ENCODE results near the gene RAB8A.

The RAB8A gene

DNA sequence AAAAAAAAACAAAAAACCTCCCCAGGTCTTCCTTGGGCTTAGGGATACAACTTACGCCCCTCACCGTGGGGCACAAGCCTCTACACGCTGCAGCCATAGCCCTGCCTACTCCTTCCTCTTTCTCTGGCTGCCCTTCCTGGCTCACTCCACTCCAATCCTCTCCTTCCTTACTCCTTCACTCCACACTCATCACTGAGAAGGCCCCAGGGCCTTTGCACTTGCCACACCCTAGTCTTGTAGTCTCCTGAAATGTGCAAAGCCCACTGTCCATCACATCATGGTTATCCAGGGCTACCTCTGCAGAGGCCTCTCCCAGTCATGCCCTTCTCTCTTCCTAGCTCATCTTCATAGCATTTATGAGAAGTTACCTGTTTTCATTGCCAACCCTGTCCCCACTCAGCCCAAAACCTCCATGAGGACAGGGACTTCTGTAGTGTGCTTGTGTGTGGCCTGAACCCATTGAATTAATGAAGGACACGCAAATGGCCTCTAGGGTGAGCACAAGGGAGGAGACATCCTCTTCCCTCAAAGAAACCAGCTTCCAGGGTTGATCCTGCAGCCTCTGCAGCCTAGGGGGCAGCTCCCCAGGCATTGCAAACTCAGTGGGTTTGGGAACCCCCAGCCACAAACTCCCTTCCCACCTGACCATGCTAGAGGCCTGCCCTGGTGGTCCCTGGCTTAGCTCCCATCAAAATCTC, 23.9 kb downstream of the RAB8A start:
- Histone ChIP-seq H3K4me1 (ENCODE audit: control insufficient read depth, low read depth, low read length) (no peaks in the 10 kb centered on the region), H3K9ac (ENCODE audit: low read length) (no peak overlapping the region), H3K79me1 (ENCODE audit: low read length) (no peaks in the 10 kb centered on the region), H2BK15ac (replicated peaks; ENCODE audit: low read depth) (no peak overlapping the region), H3K27me3 (ENCODE audit: insufficient read depth, low read length, poor library complexity) (no peaks in the 10 kb centered on the region), H2BK5ac (ENCODE audit: low read length) (no peak overlapping the region), H3K27ac (ENCODE audit: low read depth, low read length) (no peak overlapping the region), H4K5ac (ENCODE audit: low read length) (no peak overlapping the region), H3K4me3 (ENCODE audit: low read length) (no peak overlapping the region), H3K23ac (ENCODE audit: low read length) (no peak overlapping the region), H3K4ac (ENCODE audit: low read depth, low read length) (no peak overlapping the region), H2BK120ac (ENCODE audit: low read depth, low read length) (no peak overlapping the region), H3K4me2 (ENCODE audit: low read length) (no peak overlapping the region), H4K8ac (ENCODE audit: low read depth, low read length) (no peak overlapping the region), H3K56ac (ENCODE audit: low read length) (no peak overlapping the region), H3K79me2 (ENCODE audit: control insufficient read depth, insufficient read depth, low read length) (no peaks in the 10 kb centered on the region), H3K18ac (ENCODE audit: low read length) (no peak overlapping the region), H3K36me3 (ENCODE audit: control insufficient read depth, insufficient read depth, low read length) (peaks cover 14% of the 10 kb centered on the region), H2AK5ac (ENCODE audit: low read length) (no peak overlapping the region)
- no peak for DNase-seq
- no CpG with 5 or more reads among the region's 4 CpGs for WGBS (ENCODE audit: extremely low coverage, insufficient coverage, low lambda C conversion rate)

DNA sequence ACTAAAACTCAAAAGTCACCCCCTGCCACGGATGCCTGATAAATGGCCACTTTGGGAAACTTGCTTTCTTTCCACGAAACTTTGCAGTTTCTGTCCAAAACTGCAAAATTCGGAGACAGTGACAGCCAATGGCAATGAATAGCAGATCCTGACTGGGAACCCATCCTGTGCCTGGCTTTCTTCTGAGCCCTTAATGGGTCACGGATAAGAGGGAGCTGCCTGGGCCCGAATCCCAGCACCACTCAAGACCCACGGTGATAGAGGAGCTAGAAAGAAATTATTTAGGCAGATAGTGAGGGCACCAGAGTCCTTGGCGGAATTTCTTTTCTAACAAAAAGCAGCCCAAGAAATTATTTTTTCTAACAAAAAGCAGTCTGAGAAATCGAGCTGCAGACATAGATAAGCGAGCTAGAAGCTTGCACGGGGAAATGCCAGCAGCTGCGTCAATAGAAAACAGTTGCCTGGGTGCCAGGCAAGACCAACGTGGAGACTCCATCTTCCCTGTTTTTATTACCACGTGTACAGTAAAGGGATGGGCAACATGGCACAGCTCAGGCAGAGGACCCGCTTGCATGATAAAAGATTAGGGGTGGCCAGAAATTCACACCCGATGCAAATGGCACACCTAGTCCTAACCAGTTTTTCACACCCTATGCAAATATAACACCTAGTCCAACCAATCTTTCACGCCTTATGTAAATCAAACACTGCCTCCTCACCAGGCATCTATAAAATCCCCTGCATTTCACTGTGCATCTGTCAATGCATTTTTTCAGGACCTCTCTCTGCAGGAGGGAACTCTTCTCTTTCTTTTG, 24.7 kb downstream of the RAB8A start:
- no peak overlapping the region for H3K27ac ChIP-seq (ENCODE audit: low read depth, low read length)
- H3K4me3 ChIP-seq (ENCODE audit: low read length) = no peak overlapping the region
- H4K5ac ChIP-seq (ENCODE audit: low read length) = no peak overlapping the region
- WGBS (ENCODE audit: extremely low coverage, insufficient coverage, low lambda C conversion rate) = no CpG with 5 or more reads among the region's 16 CpGs
- no peaks in the 10 kb centered on the region for H3K4me1 ChIP-seq (ENCODE audit: control insufficient read depth, low read depth, low read length)
- no peak overlapping the region for H2BK15ac ChIP-seq (replicated peaks; ENCODE audit: low read depth)
- no peak overlapping the region for H3K56ac ChIP-seq (ENCODE audit: low read length)
- no peaks in the 10 kb centered on the region for H3K79me2 ChIP-seq (ENCODE audit: control insufficient read depth, insufficient read depth, low read length)
- DNase-seq = peak; percentile 35
- H3K4ac ChIP-seq (ENCODE audit: low read depth, low read length) = no peak overlapping the region
- no peak overlapping the region for H4K8ac ChIP-seq (ENCODE audit: low read depth, low read length)
- H2BK120ac ChIP-seq (ENCODE audit: low read depth, low read length) = no peak overlapping the region
- H2BK5ac ChIP-seq (ENCODE audit: low read length) = no peak overlapping the region
- no peaks in the 10 kb centered on the region for H3K27me3 ChIP-seq (ENCODE audit: insufficient read depth, low read length, poor library complexity)
- no peak overlapping the region for H3K4me2 ChIP-seq (ENCODE audit: low read length)
- H3K18ac ChIP-seq (ENCODE audit: low read length) = no peak overlapping the region
- no peak overlapping the region for H3K23ac ChIP-seq (ENCODE audit: low read length)
- peaks cover 14% of the 10 kb centered on the region for H3K36me3 ChIP-seq (ENCODE audit: control insufficient read depth, insufficient read depth, low read length)
- no peaks in the 10 kb centered on the region for H3K79me1 ChIP-seq (ENCODE audit: low read length)
- H2AK5ac ChIP-seq (ENCODE audit: low read length) = no peak overlapping the region
- no peak overlapping the region for H3K9ac ChIP-seq (ENCODE audit: low read length)

DNA sequence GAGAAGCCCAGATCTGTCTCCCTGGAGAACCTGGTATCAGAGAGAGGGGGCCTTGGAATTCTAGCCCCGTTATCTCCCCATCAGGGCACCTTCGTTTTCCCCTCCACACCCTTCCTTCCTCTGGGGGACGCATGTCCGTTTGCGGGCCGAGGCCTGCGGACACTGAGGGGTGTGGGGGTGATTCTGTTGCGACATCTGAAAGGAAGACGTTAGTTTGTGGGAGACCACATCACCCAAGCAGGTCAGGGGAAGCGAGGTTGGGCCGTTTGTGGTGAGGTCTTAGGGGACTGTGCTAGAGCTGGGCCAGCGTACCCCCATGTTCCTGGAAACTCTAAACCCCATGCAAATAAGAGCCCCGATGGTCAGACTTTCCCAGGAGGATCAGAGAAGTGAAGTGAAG, 28.1 kb downstream of the RAB8A start:
- H2BK15ac ChIP-seq (replicated peaks; ENCODE audit: low read depth) = no peak overlapping the region
- H2BK120ac ChIP-seq (ENCODE audit: low read depth, low read length) = no peak overlapping the region
- H3K27ac ChIP-seq (ENCODE audit: low read depth, low read length) = no peak overlapping the region
- H3K4ac ChIP-seq (ENCODE audit: low read depth, low read length) = no peak overlapping the region
- no peak overlapping the region for H4K8ac ChIP-seq (ENCODE audit: low read depth, low read length)
- H3K27me3 ChIP-seq (ENCODE audit: insufficient read depth, low read length, poor library complexity) = no peaks in the 10 kb centered on the region
- H2BK5ac ChIP-seq (ENCODE audit: low read length) = no peak overlapping the region
- no peak overlapping the region for H3K4me2 ChIP-seq (ENCODE audit: low read length)
- H3K36me3 ChIP-seq (ENCODE audit: control insufficient read depth, insufficient read depth, low read length) = no peaks in the 10 kb centered on the region
- no peak overlapping the region for H2AK5ac ChIP-seq (ENCODE audit: low read length)
- H3K56ac ChIP-seq (ENCODE audit: low read length) = no peak overlapping the region
- no peaks in the 10 kb centered on the region for H3K79me2 ChIP-seq (ENCODE audit: control insufficient read depth, insufficient read depth, low read length)
- H3K4me3 ChIP-seq (ENCODE audit: low read length) = no peak overlapping the region
- H3K18ac ChIP-seq (ENCODE audit: low read length) = no peak overlapping the region
- DNase-seq = no peak
- H4K5ac ChIP-seq (ENCODE audit: low read length) = no peak overlapping the region
- no CpG with 5 or more reads among the region's 13 CpGs for WGBS (ENCODE audit: extremely low coverage, insufficient coverage, low lambda C conversion rate)
- no peak overlapping the region for H3K23ac ChIP-seq (ENCODE audit: low read length)
- no peaks in the 10 kb centered on the region for H3K79me1 ChIP-seq (ENCODE audit: low read length)
- H3K9ac ChIP-seq (ENCODE audit: low read length) = no peak overlapping the region
- H3K4me1 ChIP-seq (ENCODE audit: control insufficient read depth, low read depth, low read length) = no peaks in the 10 kb centered on the region

DNA sequence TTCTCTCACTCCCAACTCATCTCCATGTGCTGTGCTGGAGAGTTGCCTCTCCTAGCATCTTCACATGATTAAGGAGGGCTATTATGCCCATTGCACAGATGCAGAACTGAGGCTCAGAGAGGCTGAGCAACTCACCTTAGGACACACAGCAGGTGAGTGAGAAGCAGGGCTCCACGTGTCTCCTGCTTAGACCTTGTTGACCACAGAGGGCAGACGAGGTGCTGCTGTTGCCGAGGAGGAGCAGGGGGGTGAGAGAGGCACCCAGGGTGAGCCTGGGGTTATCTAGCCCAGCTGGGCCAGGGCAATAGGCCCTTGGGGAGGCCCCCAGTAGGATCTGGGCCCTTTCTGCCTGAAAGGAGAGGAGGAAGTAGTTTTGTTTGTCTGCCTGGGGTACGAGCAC, 29.4 kb downstream of the RAB8A start:
- H3K79me2 ChIP-seq (ENCODE audit: control insufficient read depth, insufficient read depth, low read length) = no peaks in the 10 kb centered on the region
- no peak overlapping the region for H4K5ac ChIP-seq (ENCODE audit: low read length)
- H2BK5ac ChIP-seq (ENCODE audit: low read length) = no peak overlapping the region
- no peak overlapping the region for H3K4me2 ChIP-seq (ENCODE audit: low read length)
- no peaks in the 10 kb centered on the region for H3K4me1 ChIP-seq (ENCODE audit: control insufficient read depth, low read depth, low read length)
- H3K4ac ChIP-seq (ENCODE audit: low read depth, low read length) = no peak overlapping the region
- no peak overlapping the region for H3K4me3 ChIP-seq (ENCODE audit: low read length)
- no CpG with 5 or more reads among the region's 4 CpGs for WGBS (ENCODE audit: extremely low coverage, insufficient coverage, low lambda C conversion rate)
- H3K36me3 ChIP-seq (ENCODE audit: control insufficient read depth, insufficient read depth, low read length) = no peaks in the 10 kb centered on the region
- H3K27ac ChIP-seq (ENCODE audit: low read depth, low read length) = no peak overlapping the region
- no peak for DNase-seq
- no peak overlapping the region for H2BK120ac ChIP-seq (ENCODE audit: low read depth, low read length)
- no peak overlapping the region for H3K23ac ChIP-seq (ENCODE audit: low read length)
- no peak overlapping the region for H2AK5ac ChIP-seq (ENCODE audit: low read length)
- H3K27me3 ChIP-seq (ENCODE audit: insufficient read depth, low read length, poor library complexity) = no peaks in the 10 kb centered on the region
- no peak overlapping the region for H3K56ac ChIP-seq (ENCODE audit: low read length)
- H2BK15ac ChIP-seq (replicated peaks; ENCODE audit: low read depth) = no peak overlapping the region
- no peaks in the 10 kb centered on the region for H3K79me1 ChIP-seq (ENCODE audit: low read length)
- no peak overlapping the region for H3K18ac ChIP-seq (ENCODE audit: low read length)
- no peak overlapping the region for H4K8ac ChIP-seq (ENCODE audit: low read depth, low read length)
- H3K9ac ChIP-seq (ENCODE audit: low read length) = no peak overlapping the region

DNA sequence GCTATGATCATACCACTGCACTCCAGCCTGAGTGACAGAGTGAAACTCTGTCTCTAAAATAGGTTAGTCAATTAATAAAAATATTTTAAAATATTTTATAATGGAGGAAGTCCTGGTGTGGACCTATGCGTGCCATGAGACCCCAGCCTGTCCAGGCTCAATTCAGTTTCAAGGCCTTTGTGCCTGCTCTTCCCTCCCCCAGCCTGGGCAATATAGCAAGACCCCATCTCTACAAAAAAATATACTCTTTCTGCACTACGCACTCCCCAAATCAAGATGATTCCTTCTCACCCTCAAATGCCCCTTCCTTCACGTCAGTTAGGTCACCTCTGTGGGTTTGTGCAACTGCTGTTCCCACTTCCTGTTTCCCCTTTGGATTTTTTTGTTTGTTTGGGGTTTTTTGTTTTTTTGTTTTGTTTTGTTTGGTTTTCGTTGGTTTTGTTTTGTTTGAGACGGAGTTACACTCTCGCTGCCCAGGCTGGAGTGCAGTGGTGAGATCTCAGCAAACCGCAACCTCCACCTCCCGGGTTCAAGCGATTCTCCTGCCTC, 30.4 kb downstream of the RAB8A start:
- WGBS (ENCODE audit: extremely low coverage, insufficient coverage, low lambda C conversion rate) = no CpG with 5 or more reads among the region's 9 CpGs
- no peak overlapping the region for H3K4me2 ChIP-seq (ENCODE audit: low read length)

More for the DNA sequence above, 30.4 kb downstream of the RAB8A start:
- no peaks in the 10 kb centered on the region for H3K79me2 ChIP-seq (ENCODE audit: control insufficient read depth, insufficient read depth, low read length)
- no peaks in the 10 kb centered on the region for H3K4me1 ChIP-seq (ENCODE audit: control insufficient read depth, low read depth, low read length)
- H3K4me3 ChIP-seq (ENCODE audit: low read length) = no peak overlapping the region
- no peaks in the 10 kb centered on the region for H3K79me1 ChIP-seq (ENCODE audit: low read length)
- no peak overlapping the region for H3K56ac ChIP-seq (ENCODE audit: low read length)
- H3K27me3 ChIP-seq (ENCODE audit: insufficient read depth, low read length, poor library complexity) = no peaks in the 10 kb centered on the region
- H3K36me3 ChIP-seq (ENCODE audit: control insufficient read depth, insufficient read depth, low read length) = no peaks in the 10 kb centered on the region
- H3K9ac ChIP-seq (ENCODE audit: low read length) = no peak overlapping the region
- no peak overlapping the region for H2BK15ac ChIP-seq (replicated peaks; ENCODE audit: low read depth)
- H3K18ac ChIP-seq (ENCODE audit: low read length) = no peak overlapping the region
- H2AK5ac ChIP-seq (ENCODE audit: low read length) = no peak overlapping the region
- no peak overlapping the region for H3K27ac ChIP-seq (ENCODE audit: low read depth, low read length)
- H2BK120ac ChIP-seq (ENCODE audit: low read depth, low read length) = no peak overlapping the region
- no peak overlapping the region for H2BK5ac ChIP-seq (ENCODE audit: low read length)
- no peak for DNase-seq
- no peak overlapping the region for H3K4ac ChIP-seq (ENCODE audit: low read depth, low read length)
- H4K5ac ChIP-seq (ENCODE audit: low read length) = no peak overlapping the region
- no peak overlapping the region for H4K8ac ChIP-seq (ENCODE audit: low read depth, low read length)
- no peak overlapping the region for H3K23ac ChIP-seq (ENCODE audit: low read length)

Data from mesendoderm (in vitro differentiated cells).